K562 (cell line): ENCODE results near the gene SDHAF3. TPM values are rescaled to one million over a fixed set of nuclear protein-coding genes. Genes with fewer than 3 reads are reported as not detected.

Experiments
- ARID1B ChIP-seq: fragments of 450-650 bp; IDR thresholded peaks from 2 replicates; pipeline ENCODE4 v1.6.1; 2016; ENCODE audit warnings: antibody characterized with exemption, mild to moderate bottlenecking, inconsistent platforms
- EP400 ChIP-seq: fragments of 450-650 bp; IDR thresholded peaks from 2 replicates; pipeline ENCODE4 v1.6.1; 2017; ENCODE audit warnings: antibody characterized with exemption, mild to moderate bottlenecking, moderate library complexity
- FOXA3 ChIP-seq, 2 experiments: fragments of 450-650 bp in 1 of 2; sonication (generic) in 1 of 2; formaldehyde crosslinking; IDR thresholded peaks in 1 of 2; conservative IDR thresholded peaks in 1 of 2; 2 replicates each; pipeline versions ENCODE4 v1.4.0 to v1.8.0; 2020 to 2022; ENCODE audit warnings: mild to moderate bottlenecking in 2 of 2, missing genetic modification reagents in 1 of 2
- GATAD2B ChIP-seq: fragments of 450-650 bp; IDR thresholded peaks from 2 replicates; pipeline ENCODE4 v1.6.1; 2017; ENCODE audit warnings: mild to moderate bottlenecking, borderline replicate concordance
- PPARD ChIP-seq: fragments of 250-450 bp; sonication (Bioruptor Pico); IDR thresholded peaks from 2 replicates; pipeline ENCODE4 v1.8.0; 2022; ENCODE audit warnings: inconsistent platforms, mild to moderate bottlenecking, moderate library complexity
- RBM39 ChIP-seq: fragments of 200-400 bp; formaldehyde crosslinking; optimal IDR thresholded peaks from 2 replicates; pipeline ENCODE3; 2018; ENCODE audit warnings: low read depth, low read length
- STAT5B ChIP-seq: fragments of 250-450 bp; sonication (Bioruptor Pico); IDR thresholded peaks from 2 replicates; pipeline ENCODE4 v1.8.0; 2021; ENCODE audit warnings: mild to moderate bottlenecking, inconsistent platforms
- ZC3H8 ChIP-seq: fragments of 450-650 bp; IDR thresholded peaks from 2 replicates; pipeline ENCODE4 v1.6.1; 2017
- ZNF133 ChIP-seq: fragments of 250-450 bp; sonication (Bioruptor Pico); IDR thresholded peaks from 2 replicates; pipeline ENCODE4 v1.4.0; 2020; ENCODE audit warnings: mild to moderate bottlenecking
- ZNF274 ChIP-seq: IDR thresholded peaks from 2 replicates; pipeline ENCODE4 v1.6.1; 2011; ENCODE audit warnings: low read depth, mild to moderate bottlenecking, low read length, moderate library complexity, borderline replicate concordance
- ZNF785 ChIP-seq: fragments of 250-450 bp; sonication (Bioruptor Pico); IDR thresholded peaks from 2 replicates; pipeline ENCODE4 v1.4.0; 2020; ENCODE audit warnings: mild to moderate bottlenecking
- polyA plus RNA-seq, 8 experiments: library from polyadenylated mRNA; depleted of rRNA in 4 of 8; stranded (reverse) in 5 of 8; unstranded in 3 of 8; fragments of >200 nt; fragmentation: Nextera tagmentation in 2 of 8; fragmentation: Illumina TruSeq in 1 of 8; extraction: Ambion mirVana in 2 of 8; extraction: Trizol in 1 of 8; gene quantifications; 2 replicates each; pipeline versions ENCODE4 v1.2.1 to v1.2.3, GENCODE V29; 2011 to 2014; ENCODE audit warnings: inconsistent platforms in 1 of 8, missing spikeins in 1 of 8
- total RNA-seq, 7 experiments: library from RNA; depleted of rRNA in 6 of 7; stranded (reverse); fragments of >200 nt in 6 of 7; fragmentation: Illumina TruSeq in 2 of 7; extraction: Trizol in 2 of 7; gene quantifications; 2 replicates each; pipeline versions ENCODE4 v1.2.1 to v1.2.3, GENCODE V29; 2011 to 2021; ENCODE audit warnings: low replicate concordance in 1 of 7
- TF ChIP-seq, protein P1 (sequence below): fragments of 250-450 bp; sonication (Bioruptor Pico); IDR thresholded peaks from 2 replicates; pipeline ENCODE4 v1.8.0; 2022; ENCODE audit warnings: moderate library complexity, mild to moderate bottlenecking, inconsistent platforms
- TF ChIP-seq, protein P2 (sequence below): fragments of 450-650 bp; formaldehyde crosslinking; IDR thresholded peaks from 2 replicates; pipeline ENCODE4 v1.4.0; 2020; ENCODE audit warnings: mild to moderate bottlenecking, moderate library complexity
- TF ChIP-seq, protein P3 (sequence below), 2 experiments: fragments of 450-650 bp; IDR thresholded peaks; 2 replicates each; pipeline ENCODE4 v1.6.1; 2018; ENCODE audit warnings: mild to moderate bottlenecking in 2 of 2, low read depth in 1 of 2; ENCODE audit not compliant: partially characterized antibody in 2 of 2
- TF ChIP-seq, protein P4 (sequence below): sonication (generic); formaldehyde crosslinking; IDR thresholded peaks from 2 replicates; pipeline ENCODE4 v1.8.1; 2023; ENCODE audit warnings: mild to moderate bottlenecking, missing genetic modification reagents
- TF ChIP-seq, protein P5 (sequence below): fragments of 450-650 bp; IDR thresholded peaks from 2 replicates; pipeline ENCODE4 v1.6.1; 2017; ENCODE audit warnings: antibody characterized with exemption, mild to moderate bottlenecking

SDHAF3 gene
- total and polyA plus RNA-seq, 9 of the 15 experiments (the other 6 are each of a cell fraction or from before 2014, with no cell fraction given) = 51.5 to 403 (median 145) TPM

DNA sequence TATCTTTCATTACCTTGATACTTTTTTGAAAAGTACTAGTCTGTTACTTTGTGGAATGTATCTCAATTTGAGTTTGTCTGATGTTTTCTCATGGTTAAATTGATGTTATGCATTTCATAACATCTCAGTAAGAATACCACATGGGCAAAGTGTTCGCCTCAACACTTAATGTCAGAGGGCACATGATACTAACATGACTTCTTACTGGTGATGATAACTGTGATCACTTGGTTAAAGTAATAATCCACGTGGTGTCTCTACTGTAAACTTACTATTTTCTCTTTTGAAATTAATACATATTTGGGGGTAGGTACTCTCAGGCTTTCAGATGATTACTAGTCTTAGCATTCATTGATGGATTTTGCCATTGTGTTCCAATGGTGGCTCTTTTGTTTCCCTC is 2.2 kb downstream of the SDHAF3 start (continued):
- TF ChIP-seq, protein P1, sequence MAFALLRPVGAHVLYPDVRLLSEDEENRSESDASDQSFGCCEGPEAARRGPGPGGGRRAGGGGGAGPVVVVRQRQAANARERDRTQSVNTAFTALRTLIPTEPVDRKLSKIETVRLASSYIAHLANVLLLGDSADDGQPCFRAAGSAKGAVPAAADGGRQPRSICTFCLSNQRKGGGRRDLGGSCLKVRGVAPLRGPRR (CRISPR knock-in tag) = no peak
- TF ChIP-seq, protein P2, sequence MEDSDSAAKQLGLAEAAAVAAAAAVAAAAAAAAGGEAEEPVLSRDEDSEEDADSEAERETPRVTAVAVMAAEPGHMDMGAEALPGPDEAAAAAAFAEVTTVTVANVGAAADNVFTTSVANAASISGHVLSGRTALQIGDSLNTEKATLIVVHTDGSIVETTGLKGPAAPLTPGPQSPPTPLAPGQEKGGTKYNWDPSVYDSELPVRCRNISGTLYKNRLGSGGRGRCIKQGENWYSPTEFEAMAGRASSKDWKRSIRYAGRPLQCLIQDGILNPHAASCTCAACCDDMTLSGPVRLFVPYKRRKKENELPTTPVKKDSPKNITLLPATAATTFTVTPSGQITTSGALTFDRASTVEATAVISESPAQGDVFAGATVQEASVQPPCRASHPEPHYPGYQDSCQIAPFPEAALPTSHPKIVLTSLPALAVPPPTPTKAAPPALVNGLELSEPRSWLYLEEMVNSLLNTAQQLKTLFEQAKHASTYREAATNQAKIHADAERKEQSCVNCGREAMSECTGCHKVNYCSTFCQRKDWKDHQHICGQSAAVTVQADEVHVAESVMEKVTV (CRISPR knock-in tag) = no peak
- TF ChIP-seq ZNF133 (CRISPR knock-in tag) (no peak), ZNF274 (no peak), EP400 (peak; percentile 40), ARID1B (no peak), ZNF785 (CRISPR knock-in tag) (no peak), RBM39 (no peak), FOXA3 (CRISPR knock-in tag; conservative IDR thresholded peaks at IDR 0.05 in 1 of 2, IDR thresholded peaks at IDR 0.05 in 1 of 2) (no peak), PPARD (CRISPR knock-in tag) (no peak), ZC3H8 (no peak), STAT5B (no peak), GATAD2B (no peak)
- TF ChIP-seq, protein P3, sequence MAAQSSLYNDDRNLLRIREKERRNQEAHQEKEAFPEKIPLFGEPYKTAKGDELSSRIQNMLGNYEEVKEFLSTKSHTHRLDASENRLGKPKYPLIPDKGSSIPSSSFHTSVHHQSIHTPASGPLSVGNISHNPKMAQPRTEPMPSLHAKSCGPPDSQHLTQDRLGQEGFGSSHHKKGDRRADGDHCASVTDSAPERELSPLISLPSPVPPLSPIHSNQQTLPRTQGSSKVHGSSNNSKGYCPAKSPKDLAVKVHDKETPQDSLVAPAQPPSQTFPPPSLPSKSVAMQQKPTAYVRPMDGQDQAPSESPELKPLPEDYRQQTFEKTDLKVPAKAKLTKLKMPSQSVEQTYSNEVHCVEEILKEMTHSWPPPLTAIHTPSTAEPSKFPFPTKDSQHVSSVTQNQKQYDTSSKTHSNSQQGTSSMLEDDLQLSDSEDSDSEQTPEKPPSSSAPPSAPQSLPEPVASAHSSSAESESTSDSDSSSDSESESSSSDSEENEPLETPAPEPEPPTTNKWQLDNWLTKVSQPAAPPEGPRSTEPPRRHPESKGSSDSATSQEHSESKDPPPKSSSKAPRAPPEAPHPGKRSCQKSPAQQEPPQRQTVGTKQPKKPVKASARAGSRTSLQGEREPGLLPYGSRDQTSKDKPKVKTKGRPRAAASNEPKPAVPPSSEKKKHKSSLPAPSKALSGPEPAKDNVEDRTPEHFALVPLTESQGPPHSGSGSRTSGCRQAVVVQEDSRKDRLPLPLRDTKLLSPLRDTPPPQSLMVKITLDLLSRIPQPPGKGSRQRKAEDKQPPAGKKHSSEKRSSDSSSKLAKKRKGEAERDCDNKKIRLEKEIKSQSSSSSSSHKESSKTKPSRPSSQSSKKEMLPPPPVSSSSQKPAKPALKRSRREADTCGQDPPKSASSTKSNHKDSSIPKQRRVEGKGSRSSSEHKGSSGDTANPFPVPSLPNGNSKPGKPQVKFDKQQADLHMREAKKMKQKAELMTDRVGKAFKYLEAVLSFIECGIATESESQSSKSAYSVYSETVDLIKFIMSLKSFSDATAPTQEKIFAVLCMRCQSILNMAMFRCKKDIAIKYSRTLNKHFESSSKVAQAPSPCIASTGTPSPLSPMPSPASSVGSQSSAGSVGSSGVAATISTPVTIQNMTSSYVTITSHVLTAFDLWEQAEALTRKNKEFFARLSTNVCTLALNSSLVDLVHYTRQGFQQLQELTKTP (IDR thresholded peaks at IDR 0.05; ENCODE audit: low read depth in 1 of 2, partially characterized antibody in 2 of 2) = no peak
- TF ChIP-seq, protein P4, sequence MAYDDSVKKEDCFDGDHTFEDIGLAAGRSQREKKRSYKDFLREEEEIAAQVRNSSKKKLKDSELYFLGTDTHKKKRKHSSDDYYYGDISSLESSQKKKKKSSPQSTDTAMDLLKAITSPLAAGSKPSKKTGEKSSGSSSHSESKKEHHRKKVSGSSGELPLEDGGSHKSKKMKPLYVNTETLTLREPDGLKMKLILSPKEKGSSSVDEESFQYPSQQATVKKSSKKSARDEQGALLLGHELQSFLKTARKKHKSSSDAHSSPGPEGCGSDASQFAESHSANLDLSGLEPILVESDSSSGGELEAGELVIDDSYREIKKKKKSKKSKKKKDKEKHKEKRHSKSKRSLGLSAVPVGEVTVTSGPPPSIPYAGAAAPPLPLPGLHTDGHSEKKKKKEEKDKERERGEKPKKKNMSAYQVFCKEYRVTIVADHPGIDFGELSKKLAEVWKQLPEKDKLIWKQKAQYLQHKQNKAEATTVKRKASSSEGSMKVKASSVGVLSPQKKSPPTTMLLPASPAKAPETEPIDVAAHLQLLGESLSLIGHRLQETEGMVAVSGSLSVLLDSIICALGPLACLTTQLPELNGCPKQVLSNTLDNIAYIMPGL = no peak
- TF ChIP-seq, protein P5, sequence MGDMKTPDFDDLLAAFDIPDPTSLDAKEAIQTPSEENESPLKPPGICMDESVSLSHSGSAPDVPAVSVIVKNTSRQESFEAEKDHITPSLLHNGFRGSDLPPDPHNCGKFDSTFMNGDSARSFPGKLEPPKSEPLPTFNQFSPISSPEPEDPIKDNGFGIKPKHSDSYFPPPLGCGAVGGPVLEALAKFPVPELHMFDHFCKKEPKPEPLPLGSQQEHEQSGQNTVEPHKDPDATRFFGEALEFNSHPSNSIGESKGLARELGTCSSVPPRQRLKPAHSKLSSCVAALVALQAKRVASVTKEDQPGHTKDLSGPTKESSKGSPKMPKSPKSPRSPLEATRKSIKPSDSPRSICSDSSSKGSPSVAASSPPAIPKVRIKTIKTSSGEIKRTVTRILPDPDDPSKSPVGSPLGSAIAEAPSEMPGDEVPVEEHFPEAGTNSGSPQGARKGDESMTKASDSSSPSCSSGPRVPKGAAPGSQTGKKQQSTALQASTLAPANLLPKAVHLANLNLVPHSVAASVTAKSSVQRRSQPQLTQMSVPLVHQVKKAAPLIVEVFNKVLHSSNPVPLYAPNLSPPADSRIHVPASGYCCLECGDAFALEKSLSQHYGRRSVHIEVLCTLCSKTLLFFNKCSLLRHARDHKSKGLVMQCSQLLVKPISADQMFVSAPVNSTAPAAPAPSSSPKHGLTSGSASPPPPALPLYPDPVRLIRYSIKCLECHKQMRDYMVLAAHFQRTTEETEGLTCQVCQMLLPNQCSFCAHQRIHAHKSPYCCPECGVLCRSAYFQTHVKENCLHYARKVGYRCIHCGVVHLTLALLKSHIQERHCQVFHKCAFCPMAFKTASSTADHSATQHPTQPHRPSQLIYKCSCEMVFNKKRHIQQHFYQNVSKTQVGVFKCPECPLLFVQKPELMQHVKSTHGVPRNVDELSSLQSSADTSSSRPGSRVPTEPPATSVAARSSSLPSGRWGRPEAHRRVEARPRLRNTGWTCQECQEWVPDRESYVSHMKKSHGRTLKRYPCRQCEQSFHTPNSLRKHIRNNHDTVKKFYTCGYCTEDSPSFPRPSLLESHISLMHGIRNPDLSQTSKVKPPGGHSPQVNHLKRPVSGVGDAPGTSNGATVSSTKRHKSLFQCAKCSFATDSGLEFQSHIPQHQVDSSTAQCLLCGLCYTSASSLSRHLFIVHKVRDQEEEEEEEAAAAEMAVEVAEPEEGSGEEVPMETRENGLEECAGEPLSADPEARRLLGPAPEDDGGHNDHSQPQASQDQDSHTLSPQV = peak; percentile 46
